Suprapubic skin (tissue), 4 donors: ENCODE data around the gene CUL1. TPM values are rescaled to one million over a fixed set of nuclear protein-coding genes. Genes with fewer than 3 reads are reported as not detected.
"Not testable (repeated sequence)": the region's sequence is repeated elsewhere in the genome, so short reads cannot be mapped to it uniquely, and the experiment has no call there.

Source experiments
- DNase-seq, 2 donors: peaks; one replicate each; pipeline ENCODE4 v3.0.0-alpha.2; 2019; ENCODE audit warnings: low spot score in 2 of 2
- H3K27ac ChIP-seq: fragments of 200-600 bp; sonication (generic); one replicate; pipeline ENCODE4 v1.5.1; 2019
- H3K27me3 ChIP-seq: fragments of 200-600 bp; sonication (generic); one replicate; pipeline ENCODE4 v1.5.1; 2019
- H3K36me3 ChIP-seq: fragments of 200-600 bp; sonication (generic); one replicate; pipeline ENCODE4 v1.5.1; 2019
- H3K4me1 ChIP-seq: fragments of 200-600 bp; sonication (generic); one replicate; pipeline ENCODE4 v1.5.1; 2019
- H3K4me3 ChIP-seq: fragments of 200-600 bp; sonication (generic); one replicate; pipeline ENCODE4 v1.5.1; 2019; ENCODE audit warnings: mild to moderate bottlenecking
- H3K9me3 ChIP-seq: fragments of 200-600 bp; sonication (generic); one replicate; pipeline ENCODE4 v1.5.1; 2019
- EP300 ChIP-seq: sonication (generic); formaldehyde crosslinking; IDR thresholded peaks from one replicate; pipeline ENCODE4 v1.6.1; 2017; ENCODE audit warnings: antibody characterized with exemption
- POLR2A ChIP-seq, 2 donors: fragments of 450-650 bp; IDR thresholded peaks; one replicate each; pipeline ENCODE4 v1.6.1; 2017; ENCODE audit warnings: antibody characterized with exemption in 2 of 2, mild to moderate bottlenecking in 2 of 2, moderate library complexity in 2 of 2
- POLR2AphosphoS5 ChIP-seq, 3 donors: sonication (generic); formaldehyde crosslinking; IDR thresholded peaks; one replicate each; pipeline ENCODE4 v1.6.1; 2017; ENCODE audit warnings: antibody characterized with exemption in 3 of 3
- WGBS: methylation state at CpG from one replicate; pipeline ENCODE4 v1.1.5; 2018; 5-methylcytosine and 5-hydroxymethylcytosine counted together
- total RNA-seq, 4 donors: library from RNA; depleted of rRNA; stranded (reverse); fragments of >200 nt; gene quantifications; one replicate each; pipeline ENCODE4 v1.1.0, GENCODE V29; 2016
- TF ChIP-seq, protein P1 (sequence below), 2 donors: fragments of 200-600 bp in 1 of 2; fragments of 450-650 bp in 1 of 2; sonication (generic) in 1 of 2; IDR thresholded peaks; one replicate each; pipeline ENCODE4 v1.5.1; 2016 to 2019; ENCODE audit warnings: antibody characterized with exemption in 2 of 2, mild to moderate bottlenecking in 1 of 2, moderate library complexity in 1 of 2

Gene CUL1
- total RNA-seq, 4 donors from 2014 or later: 49.6 to 63.0 (median 56.6) TPM

DNA sequence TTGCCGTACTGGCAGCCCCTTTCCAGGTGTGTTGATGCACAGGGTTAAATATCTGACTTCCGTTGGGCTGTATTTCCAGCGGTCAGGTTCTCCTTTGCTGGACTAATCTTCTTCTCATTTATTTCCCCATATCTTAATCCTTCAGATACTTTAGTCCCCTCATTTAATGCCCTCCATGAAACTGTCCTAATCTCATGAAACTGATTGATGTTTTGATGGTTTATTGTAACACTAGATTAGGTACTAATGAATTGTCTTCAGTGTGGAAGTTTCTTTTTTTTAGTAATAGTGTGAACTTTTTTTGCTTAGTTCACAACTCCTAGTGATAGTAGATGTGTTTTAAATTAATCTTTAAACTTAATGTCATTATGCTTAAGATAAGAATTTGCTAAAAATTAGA lies 6.3 kb downstream of the CUL1 start:
- TF ChIP-seq, protein P1, sequence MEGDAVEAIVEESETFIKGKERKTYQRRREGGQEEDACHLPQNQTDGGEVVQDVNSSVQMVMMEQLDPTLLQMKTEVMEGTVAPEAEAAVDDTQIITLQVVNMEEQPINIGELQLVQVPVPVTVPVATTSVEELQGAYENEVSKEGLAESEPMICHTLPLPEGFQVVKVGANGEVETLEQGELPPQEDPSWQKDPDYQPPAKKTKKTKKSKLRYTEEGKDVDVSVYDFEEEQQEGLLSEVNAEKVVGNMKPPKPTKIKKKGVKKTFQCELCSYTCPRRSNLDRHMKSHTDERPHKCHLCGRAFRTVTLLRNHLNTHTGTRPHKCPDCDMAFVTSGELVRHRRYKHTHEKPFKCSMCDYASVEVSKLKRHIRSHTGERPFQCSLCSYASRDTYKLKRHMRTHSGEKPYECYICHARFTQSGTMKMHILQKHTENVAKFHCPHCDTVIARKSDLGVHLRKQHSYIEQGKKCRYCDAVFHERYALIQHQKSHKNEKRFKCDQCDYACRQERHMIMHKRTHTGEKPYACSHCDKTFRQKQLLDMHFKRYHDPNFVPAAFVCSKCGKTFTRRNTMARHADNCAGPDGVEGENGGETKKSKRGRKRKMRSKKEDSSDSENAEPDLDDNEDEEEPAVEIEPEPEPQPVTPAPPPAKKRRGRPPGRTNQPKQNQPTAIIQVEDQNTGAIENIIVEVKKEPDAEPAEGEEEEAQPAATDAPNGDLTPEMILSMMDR (IDR thresholded peaks at IDR 0.05): no peak
- no peak for TF ChIP-seq POLR2A (IDR thresholded peaks at IDR 0.05)
- TF ChIP-seq EP300: no peak
- TF ChIP-seq POLR2AphosphoS5 (IDR thresholded peaks at IDR 0.05): no peak
- H3K4me1 ChIP-seq: peaks cover 75% of the 10 kb centered on the region
- no peak for DNase-seq
- H3K4me3 ChIP-seq: no peak overlapping the region
- WGBS: 71% methylated on average over 3 of the region's 3 CpGs
- H3K9me3 ChIP-seq: no peaks in the 10 kb centered on the region
- H3K27ac ChIP-seq: no peak overlapping the region
- H3K27me3 ChIP-seq: no peaks in the 10 kb centered on the region
- no peaks in the 10 kb centered on the region for H3K36me3 ChIP-seq

GRCh38 chr7:148706368-148706767 lies 7.7 kb downstream of the CUL1 start:
- H3K4me1 ChIP-seq: peaks cover 68% of the 10 kb centered on the region
- H3K27me3 ChIP-seq: no peaks in the 10 kb centered on the region
- WGBS: 85% methylated on average over 5 of the region's 5 CpGs
- no peak overlapping the region for H3K4me3 ChIP-seq
- no peak overlapping the region for H3K27ac ChIP-seq
- H3K9me3 ChIP-seq: no peaks in the 10 kb centered on the region
- TF ChIP-seq EP300: no peak
- TF ChIP-seq, protein P1 (IDR thresholded peaks at IDR 0.05): no peak
- TF ChIP-seq POLR2AphosphoS5 (IDR thresholded peaks at IDR 0.05): no peak
- TF ChIP-seq POLR2A (IDR thresholded peaks at IDR 0.05): no peak
- H3K36me3 ChIP-seq: no peaks in the 10 kb centered on the region
- DNase-seq: no peak

DNA sequence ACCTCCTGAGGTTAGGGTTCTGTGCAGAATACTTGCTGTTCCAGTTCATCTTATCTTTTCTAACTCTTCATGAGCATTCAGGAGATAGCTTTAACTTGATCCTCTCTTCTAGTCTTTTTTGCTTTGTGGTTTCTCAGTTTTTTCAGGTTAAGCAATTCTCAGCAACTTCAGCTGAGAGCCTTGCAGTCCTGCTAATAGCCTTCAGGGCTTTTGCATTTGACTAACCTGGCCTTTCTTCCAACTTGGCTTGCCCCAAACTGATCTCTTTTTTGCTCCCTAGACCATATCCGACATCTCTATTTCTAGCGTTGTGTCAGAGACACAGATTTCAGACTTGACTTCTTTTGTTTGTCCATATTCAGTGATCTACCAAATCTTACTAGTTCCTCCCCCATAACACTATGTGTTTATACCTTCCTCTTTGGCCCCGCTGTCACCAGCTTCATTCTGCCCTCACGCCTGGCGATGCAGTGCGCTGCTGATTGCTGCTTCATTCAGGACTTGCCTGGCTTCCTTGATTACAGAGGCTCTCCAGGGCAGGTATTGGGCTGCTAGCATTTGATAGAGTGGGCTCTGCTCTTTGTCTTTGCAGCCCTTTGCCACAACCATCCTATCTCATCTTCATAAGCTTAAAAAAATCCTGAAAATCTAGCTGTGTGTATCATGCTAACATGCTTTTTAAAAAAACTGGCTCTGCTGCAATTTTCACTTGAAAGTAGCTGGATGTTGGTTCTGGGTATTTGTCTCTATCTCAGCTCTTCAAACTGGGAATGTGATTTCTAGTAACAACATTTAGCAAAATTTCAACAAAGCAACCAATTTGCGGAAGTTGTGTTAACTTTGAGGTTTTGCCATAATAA lies 9.6 kb downstream of the CUL1 start:
- H3K27ac ChIP-seq: no peak overlapping the region
- WGBS: 79% methylated on average over 7 of the region's 7 CpGs
- H3K4me1 ChIP-seq: peaks cover 67% of the 10 kb centered on the region
- H3K9me3 ChIP-seq: no peaks in the 10 kb centered on the region
- H3K4me3 ChIP-seq: no peak overlapping the region
- DNase-seq: no peak
- TF ChIP-seq EP300: no peak
- no peak for TF ChIP-seq POLR2AphosphoS5 (IDR thresholded peaks at IDR 0.05)
- no peak for TF ChIP-seq POLR2A (IDR thresholded peaks at IDR 0.05)
- TF ChIP-seq, protein P1 (IDR thresholded peaks at IDR 0.05): no peak
- no peaks in the 10 kb centered on the region for H3K36me3 ChIP-seq
- H3K27me3 ChIP-seq: no peaks in the 10 kb centered on the region

- H3K4me1 ChIP-seq: peaks cover 62% of the 10 kb centered on the region
- no peak for TF ChIP-seq POLR2AphosphoS5 (IDR thresholded peaks at IDR 0.05)
- TF ChIP-seq, protein P1 (IDR thresholded peaks at IDR 0.05): no peak
- TF ChIP-seq POLR2A (IDR thresholded peaks at IDR 0.05): no peak
- no peak for TF ChIP-seq EP300
- no peaks in the 10 kb centered on the region for H3K27me3 ChIP-seq
- H3K4me3 ChIP-seq: no peak overlapping the region
- DNase-seq: no peak
- no peak overlapping the region for H3K27ac ChIP-seq
- H3K9me3 ChIP-seq: no peaks in the 10 kb centered on the region
- H3K36me3 ChIP-seq: no peaks in the 10 kb centered on the region
- 78% methylated on average over 6 of the region's 6 CpGs for WGBS
Observed at GRCh38 chr7:148709014-148709413, 10.3 kb downstream of the CUL1 start.

DNA sequence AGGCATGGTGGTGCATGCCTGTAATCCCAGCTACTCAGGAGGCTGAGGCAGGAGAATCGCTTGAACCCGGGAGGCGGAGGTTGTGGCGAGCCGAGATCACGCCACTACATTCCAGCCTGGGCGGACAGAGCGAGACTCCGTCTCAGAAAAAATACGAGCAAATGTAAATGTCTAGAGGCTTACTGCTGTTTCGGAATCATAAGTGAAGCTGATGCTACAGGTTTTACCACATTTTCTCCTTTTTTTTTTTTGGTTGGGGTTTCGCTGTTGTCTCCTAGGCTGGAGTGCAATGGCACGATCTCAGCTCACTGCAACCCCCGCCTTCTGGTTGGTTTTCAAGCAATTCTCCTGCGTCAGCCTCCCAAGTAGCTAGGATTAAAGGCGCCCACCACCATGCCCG lies 11.7 kb downstream of the CUL1 start:
- WGBS: 96% methylated on average over 17 of the region's 17 CpGs
- not testable (repeated sequence) for H3K36me3 ChIP-seq, H3K4me3 ChIP-seq, H3K27me3 ChIP-seq, DNase-seq, H3K27ac ChIP-seq, H3K9me3 ChIP-seq
- H3K4me1 ChIP-seq: peaks cover 57% of the 10 kb centered on the region
